Gastroesophageal sphincter (tissue), 4 donors: ENCODE measurements around the gene EXOC4. TPM values are rescaled to one million over a fixed set of nuclear protein-coding genes. Genes with fewer than 3 reads are reported as not detected.

Experiments
- ATAC-seq: fragments of 150-250 bp; one replicate; pipeline ENCODE4 v1.9.1; 2016; ENCODE audit warnings: mild to moderate bottlenecking, moderate library complexity
- H3K27ac ChIP-seq, 4 donors: fragments of 200-600 bp; sonication (generic) in 3 of 4; 1 replicate in 3 of 4; 2 replicates in 1 of 4; pipeline ENCODE4 v1.5.1; 2016 to 2019
- H3K27me3 ChIP-seq: fragments of 200-600 bp; sonication (generic); one replicate; pipeline ENCODE4 v1.5.1; 2019
- H3K36me3 ChIP-seq, 2 donors: fragments of 200-600 bp; sonication (generic); one replicate each; pipeline ENCODE4 v1.5.1; 2019; ENCODE audit warnings: control low read depth in 1 of 2
- H3K4me1 ChIP-seq, 3 donors: fragments of 200-600 bp; sonication (generic); 1 replicate in 2 of 3; 2 replicates in 1 of 3; pipeline ENCODE4 v1.5.1; 2016 to 2019; ENCODE audit warnings: control low read depth in 2 of 3
- H3K4me3 ChIP-seq, 2 donors: fragments of 200-600 bp; sonication (generic); one replicate each; pipeline ENCODE4 v1.5.1; 2019; ENCODE audit warnings: mild to moderate bottlenecking in 1 of 2, moderate library complexity in 1 of 2
- H3K9me3 ChIP-seq, 3 donors: fragments of 200-600 bp; sonication (generic); one replicate each; pipeline ENCODE4 v1.5.1; 2017 to 2019; ENCODE audit warnings: control low read depth in 2 of 3
- EP300 ChIP-seq: sonication (generic); formaldehyde crosslinking; IDR thresholded peaks from one replicate; pipeline ENCODE4 v1.6.1; 2017; ENCODE audit warnings: antibody characterized with exemption, mild to moderate bottlenecking
- POLR2A ChIP-seq, 2 donors: fragments of 450-650 bp; IDR thresholded peaks; one replicate each; pipeline ENCODE4 v1.6.1; 2017; ENCODE audit warnings: antibody characterized with exemption in 2 of 2, mild to moderate bottlenecking in 2 of 2, moderate library complexity in 1 of 2
- POLR2AphosphoS5 ChIP-seq: sonication (generic); formaldehyde crosslinking; IDR thresholded peaks from one replicate; pipeline ENCODE4 v1.6.1; 2017; ENCODE audit warnings: antibody characterized with exemption
- WGBS, 2 donors: methylation state at CpG; one replicate each; pipeline ENCODE4 v1.1.5; 2018; ENCODE audit warnings: low coverage in 1 of 2; 5-methylcytosine and 5-hydroxymethylcytosine counted together
- total RNA-seq, 4 donors: library from RNA; depleted of rRNA; stranded (reverse); fragments of >200 nt; gene quantifications; one replicate each; pipeline ENCODE4 v1.1.0, GENCODE V29; 2016
- TF ChIP-seq, protein P1 (sequence below), 4 experiments: fragments of 200-600 bp in 2 of 4; fragments of 450-650 bp in 2 of 4; sonication (generic) in 1 of 4; IDR thresholded peaks; one replicate each; pipeline ENCODE4 v1.5.1; 2017 to 2019; ENCODE audit warnings: antibody characterized with exemption in 4 of 4, mild to moderate bottlenecking in 2 of 4, moderate library complexity in 2 of 4

The EXOC4 gene
- total RNA-seq, 4 donors from 2014 or later: 46.3 to 85.8 (median 51.9) TPM

DNA sequence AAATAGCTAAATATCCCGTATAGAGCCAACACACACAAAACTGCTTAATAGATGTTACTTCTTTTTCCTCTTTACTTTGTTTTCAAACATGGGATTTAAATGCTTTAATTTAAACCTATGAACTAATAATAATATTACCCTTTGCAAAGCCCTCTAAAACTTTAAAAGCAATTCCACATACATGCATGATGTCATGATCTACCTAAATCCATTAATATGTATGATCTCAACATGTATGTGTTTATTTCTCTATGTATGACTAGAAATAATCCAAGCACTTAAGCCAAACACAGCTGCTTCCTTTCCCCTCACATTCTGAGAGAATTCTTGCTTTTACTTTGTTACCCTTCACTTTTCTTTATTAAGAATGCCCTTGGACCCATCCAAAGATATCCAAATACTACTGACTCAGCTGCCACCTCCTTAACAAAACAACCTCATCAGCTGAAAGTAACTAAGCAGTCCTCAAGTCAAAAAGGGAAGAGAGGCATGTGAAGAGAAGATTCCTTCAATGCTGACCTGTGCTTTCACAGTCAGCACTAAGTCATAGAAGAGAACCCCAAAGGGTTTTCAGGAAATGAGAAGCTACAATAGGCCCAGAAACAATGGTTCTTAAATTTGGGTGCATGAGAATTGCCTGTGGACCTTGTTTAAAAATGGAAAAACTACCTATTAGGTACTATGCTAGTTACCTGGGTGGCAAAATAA, 607.9 kb downstream of the EXOC4 start:
- 81 to 95% methylated on average over 1 of the region's 1 CpG for WGBS, 2 donors
- Histone ChIP-seq H3K36me3 (peaks cover 0 to 5% of the 10 kb centered on the region in 2 donors), H3K27ac (no peak overlapping the region), H3K27me3 (no peaks in the 10 kb centered on the region), H3K4me1 (no peaks in the 10 kb centered on the region), H3K4me3 (no peak overlapping the region), H3K9me3 (no peaks in the 10 kb centered on the region)
- ATAC-seq: no peak
- TF ChIP-seq EP300 (no peak), POLR2A (IDR thresholded peaks at IDR 0.05) (no peak), POLR2AphosphoS5 (no peak)
- TF ChIP-seq, protein P1, sequence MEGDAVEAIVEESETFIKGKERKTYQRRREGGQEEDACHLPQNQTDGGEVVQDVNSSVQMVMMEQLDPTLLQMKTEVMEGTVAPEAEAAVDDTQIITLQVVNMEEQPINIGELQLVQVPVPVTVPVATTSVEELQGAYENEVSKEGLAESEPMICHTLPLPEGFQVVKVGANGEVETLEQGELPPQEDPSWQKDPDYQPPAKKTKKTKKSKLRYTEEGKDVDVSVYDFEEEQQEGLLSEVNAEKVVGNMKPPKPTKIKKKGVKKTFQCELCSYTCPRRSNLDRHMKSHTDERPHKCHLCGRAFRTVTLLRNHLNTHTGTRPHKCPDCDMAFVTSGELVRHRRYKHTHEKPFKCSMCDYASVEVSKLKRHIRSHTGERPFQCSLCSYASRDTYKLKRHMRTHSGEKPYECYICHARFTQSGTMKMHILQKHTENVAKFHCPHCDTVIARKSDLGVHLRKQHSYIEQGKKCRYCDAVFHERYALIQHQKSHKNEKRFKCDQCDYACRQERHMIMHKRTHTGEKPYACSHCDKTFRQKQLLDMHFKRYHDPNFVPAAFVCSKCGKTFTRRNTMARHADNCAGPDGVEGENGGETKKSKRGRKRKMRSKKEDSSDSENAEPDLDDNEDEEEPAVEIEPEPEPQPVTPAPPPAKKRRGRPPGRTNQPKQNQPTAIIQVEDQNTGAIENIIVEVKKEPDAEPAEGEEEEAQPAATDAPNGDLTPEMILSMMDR (IDR thresholded peaks at IDR 0.05): no peak

DNA sequence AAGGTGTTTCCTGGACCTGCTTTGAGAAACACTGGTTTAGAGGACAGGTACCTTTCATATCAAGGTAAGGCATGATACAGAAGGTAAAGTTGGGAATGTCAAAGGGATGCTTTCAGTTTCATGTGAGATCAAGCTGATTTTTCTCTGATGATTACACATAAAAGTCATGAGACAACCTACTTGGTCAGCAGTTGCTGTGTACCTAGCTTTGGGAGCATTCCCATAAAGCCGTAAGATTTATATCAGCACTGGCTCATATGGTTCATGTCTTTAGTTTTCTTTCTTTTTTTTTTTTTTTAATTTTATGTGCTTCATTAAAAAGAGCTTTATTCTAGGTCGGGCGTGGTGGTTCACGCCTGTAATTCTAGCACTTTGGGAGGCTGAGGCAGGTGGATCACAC, 609.0 kb downstream of the EXOC4 start:
- Histone ChIP-seq H3K4me1 (no peaks in the 10 kb centered on the region), H3K4me3 (no peak overlapping the region), H3K36me3 (peaks cover 0 to 5% of the 10 kb centered on the region in 2 donors), H3K27me3 (no peaks in the 10 kb centered on the region), H3K27ac (no peak overlapping the region), H3K9me3 (no peaks in the 10 kb centered on the region)
- TF ChIP-seq POLR2AphosphoS5: no peak
- no peak for ATAC-seq
- 86 to 100% methylated on average over 1 to 2 of the region's 4 CpGs for WGBS, 2 donors

DNA sequence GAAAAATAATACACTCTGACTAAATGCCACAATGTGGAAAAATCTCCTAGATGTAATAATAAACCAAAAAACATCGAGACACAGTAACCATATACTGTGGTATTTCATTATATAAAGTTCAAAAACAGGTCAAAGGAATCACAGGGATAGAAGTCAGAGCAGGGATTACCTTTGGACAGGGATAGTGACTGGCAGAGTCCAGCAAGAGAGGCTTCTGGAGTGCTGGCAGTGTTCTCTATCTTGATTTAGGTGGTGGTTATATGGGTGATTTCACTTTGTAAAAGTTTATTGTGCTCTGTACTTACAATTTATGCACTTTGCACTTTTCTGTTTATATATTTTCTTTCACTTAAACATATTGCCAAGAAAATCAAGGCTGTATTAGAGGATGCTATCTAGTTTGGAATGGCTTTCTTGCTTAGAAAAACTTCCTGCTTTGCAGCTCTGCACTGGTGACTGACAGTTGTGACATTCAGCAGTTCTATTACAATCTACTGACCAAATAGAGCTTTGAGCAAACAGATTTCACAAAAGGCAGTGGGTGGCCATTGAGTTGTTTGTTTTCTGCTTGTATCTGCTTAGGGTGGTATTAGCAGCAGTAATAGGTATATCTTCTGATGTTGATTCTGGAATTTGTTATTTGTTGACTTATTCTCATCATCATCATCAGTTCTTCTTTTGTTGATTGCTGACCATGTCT, 610.6 kb downstream of the EXOC4 start:
- H3K4me3 ChIP-seq: no peak overlapping the region
- TF ChIP-seq EP300 (no peak), POLR2A (IDR thresholded peaks at IDR 0.05) (no peak), POLR2AphosphoS5 (no peak)
- TF ChIP-seq, protein P1 (IDR thresholded peaks at IDR 0.05): no peak
- H3K36me3 ChIP-seq: no peaks in the 10 kb centered on the region
- ATAC-seq: no peak
- no peak overlapping the region for H3K27ac ChIP-seq
- H3K4me1 ChIP-seq: no peaks in the 10 kb centered on the region
- H3K27me3 ChIP-seq: no peaks in the 10 kb centered on the region
- 80 to 91% methylated on average over 1 of the region's 1 CpG for WGBS, 2 donors
- H3K9me3 ChIP-seq: no peaks in the 10 kb centered on the region

DNA sequence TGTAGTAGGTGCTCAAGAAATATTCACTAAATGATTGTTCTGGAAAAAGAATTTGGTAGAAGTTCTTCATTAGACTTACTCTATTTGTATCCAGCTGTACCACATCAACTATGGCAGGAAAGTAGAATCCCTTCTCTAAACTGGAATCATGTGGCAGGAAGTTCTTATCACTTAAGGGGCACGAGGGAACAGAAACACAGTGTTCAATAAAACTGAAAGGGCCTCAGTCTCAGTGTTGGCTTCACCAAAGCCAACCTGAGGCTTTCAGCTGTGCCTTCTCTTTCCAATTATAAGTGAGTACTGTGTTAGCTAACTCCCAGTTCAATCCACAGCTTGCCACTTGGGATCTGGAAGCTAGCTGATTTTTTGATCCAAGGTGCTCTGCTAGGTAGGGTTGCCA, 616.7 kb downstream of the EXOC4 start:
- no peak for TF ChIP-seq POLR2A (IDR thresholded peaks at IDR 0.05)
- TF ChIP-seq, protein P1 (IDR thresholded peaks at IDR 0.05): no peak
- TF ChIP-seq POLR2AphosphoS5: no peak
- TF ChIP-seq EP300: no peak
- no peak overlapping the region for H3K4me3 ChIP-seq
- no peak overlapping the region for H3K27ac ChIP-seq
- H3K36me3 ChIP-seq: no peaks in the 10 kb centered on the region
- no peak for ATAC-seq
- 57 to 67% methylated on average over 1 of the region's 1 CpG for WGBS, 2 donors
- no peaks in the 10 kb centered on the region for H3K9me3 ChIP-seq
- H3K27me3 ChIP-seq: no peaks in the 10 kb centered on the region
- H3K4me1 ChIP-seq: no peaks in the 10 kb centered on the region

DNA sequence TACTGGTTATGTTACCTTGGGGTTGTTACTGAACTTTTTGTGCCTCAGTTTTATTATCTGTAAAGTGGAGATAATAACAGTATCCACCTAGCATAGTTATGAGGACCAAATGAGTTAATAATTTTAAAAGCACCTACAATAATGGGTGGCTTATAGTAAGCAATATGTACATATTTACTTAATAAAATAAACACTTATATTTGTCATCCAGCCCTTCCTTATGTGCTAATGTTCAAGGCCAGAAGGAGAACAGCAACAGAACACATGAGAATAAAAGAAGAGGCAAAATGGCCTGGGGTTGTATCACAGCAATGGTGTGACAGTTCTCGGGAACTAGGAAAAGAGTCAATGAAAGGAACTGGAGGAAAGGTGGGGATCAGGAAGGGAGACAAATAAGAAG, 618.9 kb downstream of the EXOC4 start:
- H3K4me3 ChIP-seq: no peak overlapping the region
- 80 to 100% methylated on average over 1 of the region's 1 CpG for WGBS, 2 donors
- no peaks in the 10 kb centered on the region for H3K4me1 ChIP-seq
- no peak for ATAC-seq
- no peaks in the 10 kb centered on the region for H3K9me3 ChIP-seq
- TF ChIP-seq EP300: no peak
- TF ChIP-seq POLR2A (IDR thresholded peaks at IDR 0.05): no peak
- TF ChIP-seq, protein P1 (IDR thresholded peaks at IDR 0.05): no peak
- no peak for TF ChIP-seq POLR2AphosphoS5
- no peak overlapping the region for H3K27ac ChIP-seq
- no peaks in the 10 kb centered on the region for H3K27me3 ChIP-seq
- H3K36me3 ChIP-seq: no peaks in the 10 kb centered on the region
